DOHH2 (cell line): Measurements from ENCODE around the gene MUC15.

Experiments used
- EZH2phosphoT487 ChIP-seq: fragments of 200-600 bp; sonication (generic); IDR thresholded peaks from 2 replicates; pipeline ENCODE4 v1.6.1; 2017; ENCODE audit warnings: borderline replicate concordance, mild to moderate bottlenecking, antibody characterized with exemption, low read length, moderate library complexity, mixed read lengths
- TF ChIP-seq, protein P1 (sequence below): fragments of 200-600 bp; sonication (generic); IDR thresholded peaks from one replicate; pipeline ENCODE4 v1.5.1; 2014; ENCODE audit warnings: antibody characterized with exemption, mild to moderate bottlenecking, low read depth, low read length; ENCODE audit not compliant: poor library complexity, severe bottlenecking

DNA sequence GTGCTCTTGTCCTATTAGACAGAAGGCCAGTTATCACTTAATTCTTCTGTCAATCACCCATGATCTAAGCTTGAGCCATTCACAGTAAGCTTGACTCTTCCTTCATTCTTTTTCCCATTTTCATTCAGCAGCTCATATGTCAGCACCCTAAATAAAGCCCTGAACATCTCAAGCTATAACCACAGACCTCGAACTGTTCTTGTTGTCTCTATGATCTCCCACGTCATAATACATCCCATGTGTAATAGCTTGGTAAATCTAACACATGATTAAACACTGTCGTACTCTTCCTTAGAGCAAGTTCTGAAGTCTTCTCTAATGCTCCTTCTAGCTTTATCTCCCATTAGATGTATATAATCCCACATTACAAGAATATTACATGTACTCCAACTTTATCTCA, 14.4 kb downstream of the MUC15 start:
- TF ChIP-seq, protein P1, sequence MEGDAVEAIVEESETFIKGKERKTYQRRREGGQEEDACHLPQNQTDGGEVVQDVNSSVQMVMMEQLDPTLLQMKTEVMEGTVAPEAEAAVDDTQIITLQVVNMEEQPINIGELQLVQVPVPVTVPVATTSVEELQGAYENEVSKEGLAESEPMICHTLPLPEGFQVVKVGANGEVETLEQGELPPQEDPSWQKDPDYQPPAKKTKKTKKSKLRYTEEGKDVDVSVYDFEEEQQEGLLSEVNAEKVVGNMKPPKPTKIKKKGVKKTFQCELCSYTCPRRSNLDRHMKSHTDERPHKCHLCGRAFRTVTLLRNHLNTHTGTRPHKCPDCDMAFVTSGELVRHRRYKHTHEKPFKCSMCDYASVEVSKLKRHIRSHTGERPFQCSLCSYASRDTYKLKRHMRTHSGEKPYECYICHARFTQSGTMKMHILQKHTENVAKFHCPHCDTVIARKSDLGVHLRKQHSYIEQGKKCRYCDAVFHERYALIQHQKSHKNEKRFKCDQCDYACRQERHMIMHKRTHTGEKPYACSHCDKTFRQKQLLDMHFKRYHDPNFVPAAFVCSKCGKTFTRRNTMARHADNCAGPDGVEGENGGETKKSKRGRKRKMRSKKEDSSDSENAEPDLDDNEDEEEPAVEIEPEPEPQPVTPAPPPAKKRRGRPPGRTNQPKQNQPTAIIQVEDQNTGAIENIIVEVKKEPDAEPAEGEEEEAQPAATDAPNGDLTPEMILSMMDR: no peak
- TF ChIP-seq EZH2phosphoT487: no peak
